Left lung (tissue), 10 donors: ENCODE measurements around the gene MATN4. TPM values are rescaled to one million over a fixed set of nuclear protein-coding genes. Genes with fewer than 3 reads are reported as not detected.

ENCODE experiments used
- ATAC-seq: fragments of 200-7000 bp; cut with Tn5 transposase; one replicate; pipeline ENCODE4 v1.9.1; 2020; ENCODE audit warnings: moderate library complexity
- DNase-seq, 4 donors: peaks; one replicate each; pipeline ENCODE4 v3.0.0-alpha.2; 2013 to 2020
- H3K27ac ChIP-seq, 2 donors: fragments of 200-600 bp; sonication (generic) in 1 of 2; one replicate each; pipeline versions ENCODE4 v1.5.0 to v1.8.0; 2020 to 2021
- H3K27me3 ChIP-seq, 2 donors: fragments of 200-600 bp; sonication (generic) in 1 of 2; one replicate each; pipeline versions ENCODE4 v1.5.0 to v1.8.0; 2020 to 2021
- H3K36me3 ChIP-seq, 2 donors: fragments of 200-600 bp; sonication (generic) in 1 of 2; one replicate each; pipeline versions ENCODE4 v1.5.0 to v1.8.0; 2020 to 2021
- H3K4me1 ChIP-seq, 2 donors: fragments of 200-600 bp; one replicate each; pipeline ENCODE4 v1.8.0; 2021
- H3K4me3 ChIP-seq, 2 donors: fragments of 200-600 bp; sonication (generic) in 1 of 2; one replicate each; pipeline versions ENCODE4 v1.5.0 to v1.8.0; 2020 to 2021; ENCODE audit warnings: mild to moderate bottlenecking in 1 of 2
- H3K9me3 ChIP-seq, 2 donors: fragments of 200-600 bp; sonication (generic) in 1 of 2; one replicate each; pipeline versions ENCODE4 v1.5.0 to v1.8.0; 2020 to 2021
- intact Hi-C, 2 donors: fragments of 100-400 bp; cut with DNase I; formaldehyde crosslinking; loops; one replicate each; pipeline versions ENCODE4 v1.11.2 to v1.14.2; 2022
- polyA plus RNA-seq, 6 donors: library from polyadenylated mRNA; unstranded; fragments of 120-200 nt; gene quantifications; one replicate each; pipeline ENCODE4 v1.2.1, GENCODE V29; 2013; ENCODE audit not compliant: insufficient read length in 6 of 6
- total RNA-seq, 2 donors: library from RNA; stranded (reverse); fragmentation: NEBNext Ultra II Directional; extraction: Animal tissue kit (Norgen Biotek cat#: 25700); gene quantifications; one replicate each; pipeline ENCODE4 v1.2.1, GENCODE V29; 2021
- TF ChIP-seq, protein P1 (sequence below), 2 donors: fragments of 200-600 bp; sonication (generic) in 1 of 2; IDR thresholded peaks; one replicate each; pipeline versions ENCODE4 v1.5.0 to v1.8.0; 2021; ENCODE audit warnings: antibody characterized with exemption in 2 of 2
- donor health status: DM: no; HTN: yes; CAD: no.
- donor health status: DM: no; HTN: no; CAD: no.

MATN4 gene
- total and polyA plus RNA-seq, 8 donors: 0.07 to 0.23 (median 0.13) TPM; not detected in 4

DNA sequence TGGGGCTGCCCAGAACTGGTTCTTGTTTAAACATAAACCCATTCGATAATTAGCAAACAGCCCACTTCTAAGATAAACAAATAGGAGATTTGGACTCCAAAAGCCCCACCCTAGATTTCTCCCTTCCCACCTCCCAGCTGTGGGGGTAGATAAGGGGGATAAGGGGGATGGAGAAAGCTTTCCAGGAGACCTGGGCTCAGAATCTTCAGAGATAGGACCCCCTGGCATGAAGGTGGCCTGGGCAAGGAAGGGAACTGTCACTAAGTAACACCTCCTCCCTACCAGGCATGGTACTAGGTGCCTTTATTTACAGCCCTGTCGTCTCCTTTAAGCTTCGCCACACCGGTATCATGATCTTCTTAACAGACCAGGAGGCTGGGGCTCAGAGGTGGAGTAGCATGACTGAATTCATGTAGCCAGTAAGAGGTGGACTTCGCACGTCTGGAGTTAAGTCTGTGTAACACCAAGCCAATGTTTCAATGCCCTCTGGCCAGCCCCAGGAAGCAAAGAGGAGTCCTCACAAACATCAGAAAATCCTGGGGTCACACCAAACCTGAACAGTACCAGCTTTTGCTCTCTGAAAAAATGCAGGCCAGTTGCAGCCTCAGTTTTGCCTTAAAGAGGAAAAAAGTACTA lies 35.6 kb upstream of the MATN4 start:
- H3K36me3 ChIP-seq: peaks cover 0 to 23% of the 10 kb centered on the region in 2 donors
- intact Hi-C loops: no loop called here
- TF ChIP-seq, protein P1, sequence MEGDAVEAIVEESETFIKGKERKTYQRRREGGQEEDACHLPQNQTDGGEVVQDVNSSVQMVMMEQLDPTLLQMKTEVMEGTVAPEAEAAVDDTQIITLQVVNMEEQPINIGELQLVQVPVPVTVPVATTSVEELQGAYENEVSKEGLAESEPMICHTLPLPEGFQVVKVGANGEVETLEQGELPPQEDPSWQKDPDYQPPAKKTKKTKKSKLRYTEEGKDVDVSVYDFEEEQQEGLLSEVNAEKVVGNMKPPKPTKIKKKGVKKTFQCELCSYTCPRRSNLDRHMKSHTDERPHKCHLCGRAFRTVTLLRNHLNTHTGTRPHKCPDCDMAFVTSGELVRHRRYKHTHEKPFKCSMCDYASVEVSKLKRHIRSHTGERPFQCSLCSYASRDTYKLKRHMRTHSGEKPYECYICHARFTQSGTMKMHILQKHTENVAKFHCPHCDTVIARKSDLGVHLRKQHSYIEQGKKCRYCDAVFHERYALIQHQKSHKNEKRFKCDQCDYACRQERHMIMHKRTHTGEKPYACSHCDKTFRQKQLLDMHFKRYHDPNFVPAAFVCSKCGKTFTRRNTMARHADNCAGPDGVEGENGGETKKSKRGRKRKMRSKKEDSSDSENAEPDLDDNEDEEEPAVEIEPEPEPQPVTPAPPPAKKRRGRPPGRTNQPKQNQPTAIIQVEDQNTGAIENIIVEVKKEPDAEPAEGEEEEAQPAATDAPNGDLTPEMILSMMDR (IDR thresholded peaks at IDR 0.05): no peak
- H3K4me1 ChIP-seq: peaks cover 45 to 91% of the 10 kb centered on the region in 2 donors
- peaks cover 0 to 11% of the 10 kb centered on the region in 2 donors for H3K27me3 ChIP-seq
- ATAC-seq (peak; percentile 12), DNase-seq (no peak)
- peak overlapping the region in 1 of 2 donors; percentile 66 for H3K4me3 ChIP-seq
- H3K9me3 ChIP-seq: no peaks in the 10 kb centered on the region
- peak overlapping the region; percentile 75 to 79 for H3K27ac ChIP-seq

DNA sequence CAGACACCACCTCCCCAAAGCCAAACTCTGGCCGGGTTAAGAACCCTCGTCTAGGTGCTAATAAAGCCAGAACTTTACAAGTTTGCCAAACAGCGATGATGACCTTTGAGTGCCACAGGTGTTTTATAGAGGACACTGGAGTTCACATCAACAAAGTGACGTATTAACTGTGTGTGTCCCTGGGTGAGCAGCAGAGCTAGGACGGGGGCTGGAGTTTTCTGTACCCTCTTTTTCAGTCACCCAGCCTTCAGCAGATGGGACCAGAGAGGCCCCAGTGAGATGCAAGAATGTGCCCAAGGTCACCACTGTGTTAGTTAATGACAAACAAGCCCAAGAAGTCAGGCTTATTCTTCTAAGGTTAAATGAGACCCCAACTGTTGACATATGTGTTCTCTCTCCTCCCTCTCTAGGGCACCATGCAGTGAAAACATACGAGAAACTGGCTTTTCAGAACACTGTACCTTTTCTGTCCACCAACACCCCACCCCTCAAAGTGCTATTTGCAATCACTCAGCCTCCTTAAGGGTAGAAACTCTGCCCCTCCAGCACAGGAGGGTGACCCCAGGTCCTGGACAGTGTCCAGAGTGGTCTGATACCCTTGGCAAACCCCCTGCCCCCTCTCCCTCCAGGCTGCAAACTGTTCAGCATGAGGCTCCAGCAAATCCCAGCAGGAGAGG lies 34.9 kb upstream of the MATN4 start:
- H3K27me3 ChIP-seq: peaks cover 0 to 5% of the 10 kb centered on the region in 2 donors
- peaks cover 50 to 93% of the 10 kb centered on the region in 2 donors for H3K4me1 ChIP-seq
- no peaks in the 10 kb centered on the region for H3K9me3 ChIP-seq
- peak overlapping the region; percentile 75 to 79 for H3K27ac ChIP-seq
- intact Hi-C loops: no loop called here
- H3K4me3 ChIP-seq: peak overlapping the region in 1 of 2 donors; percentile 66
- DNase-seq (peak in 1 of 4 donors; percentile 54), ATAC-seq (peak; percentile 1)
- peaks cover 0 to 23% of the 10 kb centered on the region in 2 donors for H3K36me3 ChIP-seq
- TF ChIP-seq, protein P1 (IDR thresholded peaks at IDR 0.05): no peak

- TF ChIP-seq, protein P1 (IDR thresholded peaks at IDR 0.05): no peak
- Histone ChIP-seq H3K36me3 (peaks cover 0 to 23% of the 10 kb centered on the region in 2 donors), H3K27me3 (no peaks in the 10 kb centered on the region), H3K4me1 (peaks cover 57 to 93% of the 10 kb centered on the region in 2 donors), H3K4me3 (peak overlapping the region in 1 of 2 donors; percentile 66), H3K27ac (peak overlapping the region; percentile 75 to 79), H3K9me3 (no peaks in the 10 kb centered on the region)
- peak in 3 of 4 donors; percentile 59 to 82 (median 78) for DNase-seq
- peak; percentile 37 for ATAC-seq
- intact Hi-C loops: no loop called here
Measured at GRCh38 chr20:45341939-45342854, 34.1 kb upstream of the MATN4 start.

DNA sequence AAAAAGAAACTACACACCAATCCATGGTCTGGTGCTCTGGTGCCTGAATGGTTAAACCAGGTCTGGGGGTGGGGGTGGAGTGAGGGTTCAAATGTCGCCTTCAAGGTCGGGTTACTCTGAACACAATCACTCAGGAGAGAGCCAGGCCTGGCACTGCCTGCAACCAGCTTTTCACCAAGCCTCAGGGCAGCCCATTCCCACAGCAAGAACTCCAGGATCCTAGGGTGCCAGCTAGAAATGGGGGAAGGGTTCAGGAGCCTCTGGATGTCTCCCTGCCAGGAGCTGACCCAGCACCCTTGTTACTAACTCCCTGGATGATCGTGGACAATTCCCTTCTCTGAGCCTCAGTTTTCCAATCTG lies 33.5 kb upstream of the MATN4 start:
- intact Hi-C loops: no loop called here
- Histone ChIP-seq H3K27ac (peak overlapping the region; percentile 75 to 79), H3K4me3 (no peak overlapping the region), H3K36me3 (peaks cover 0 to 23% of the 10 kb centered on the region in 2 donors), H3K4me1 (peaks cover 60 to 89% of the 10 kb centered on the region in 2 donors), H3K27me3 (no peaks in the 10 kb centered on the region), H3K9me3 (no peaks in the 10 kb centered on the region)
- TF ChIP-seq, protein P1 (IDR thresholded peaks at IDR 0.05): no peak
- DNase-seq (no peak), ATAC-seq (no peak)
